OCI-M2 (cell line): ENCODE results near the gene ADAMTS4.

Experiments
- DNase-seq: peaks from one replicate; lab custom pipeline; 2025; ENCODE audit not compliant: unreplicated experiment; lab: John Stamatoyannopoulos, UW

Gene ADAMTS4

DNA sequence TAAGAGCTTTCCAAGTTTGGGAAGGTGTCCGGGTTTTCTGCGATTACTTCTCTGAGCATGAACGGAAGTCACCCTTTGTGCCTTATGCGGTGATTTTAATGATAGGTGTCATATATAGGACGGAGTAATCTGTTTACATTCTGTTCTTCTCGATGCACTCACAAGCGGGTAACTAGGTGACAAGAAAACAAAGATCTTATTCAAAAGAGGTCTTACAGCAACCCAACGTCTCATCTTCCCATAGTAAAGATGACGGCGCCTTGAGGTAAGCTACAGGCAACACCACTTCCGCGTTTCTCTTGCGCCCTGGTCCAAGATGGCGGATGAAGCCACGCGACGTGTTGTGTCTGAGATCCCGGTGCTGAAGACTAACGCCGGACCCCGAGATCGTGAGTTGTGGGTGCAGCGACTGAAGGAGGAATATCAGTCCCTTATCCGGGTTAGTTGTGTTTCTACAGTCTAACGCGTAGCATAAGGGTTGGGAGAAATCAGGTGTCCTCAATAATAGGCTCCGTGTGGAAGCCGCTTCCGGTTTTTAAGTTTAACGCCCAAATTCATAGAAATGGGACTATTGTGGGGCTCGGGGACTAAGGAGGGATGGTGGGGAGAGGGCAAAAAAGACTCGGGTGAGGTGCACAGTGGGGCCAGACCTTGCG is 45.0 kb downstream of the ADAMTS4 start, which contains the start of gene UFC1:
Gene UFC1, plus strand, starts transcription at position 297 of the 656 bp plus-strand sequence. Its CDS starts 20 bp downstream, at position 317.
- peak; percentile 45 for DNase-seq

DNA sequence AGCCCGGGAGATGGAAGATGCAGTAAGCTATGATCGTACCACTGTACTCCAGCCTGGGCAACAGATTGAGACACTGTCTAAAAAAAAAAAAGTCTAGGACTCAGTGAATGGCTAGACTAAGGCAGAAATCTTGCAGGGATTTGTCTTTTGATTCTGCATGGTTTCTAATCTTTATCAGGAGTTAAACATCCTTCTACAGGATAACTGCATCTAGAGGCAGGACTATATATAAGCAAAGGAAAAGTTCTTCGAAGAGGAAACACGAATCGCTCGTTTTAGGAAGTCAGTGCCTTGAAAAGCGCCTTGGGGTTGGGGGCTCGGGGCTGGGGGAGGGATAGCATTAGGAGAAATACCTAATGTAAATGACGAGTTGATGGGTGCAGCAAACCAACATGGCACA is 45.7 kb downstream of the ADAMTS4 start:
- DNase-seq: no peak

DNA sequence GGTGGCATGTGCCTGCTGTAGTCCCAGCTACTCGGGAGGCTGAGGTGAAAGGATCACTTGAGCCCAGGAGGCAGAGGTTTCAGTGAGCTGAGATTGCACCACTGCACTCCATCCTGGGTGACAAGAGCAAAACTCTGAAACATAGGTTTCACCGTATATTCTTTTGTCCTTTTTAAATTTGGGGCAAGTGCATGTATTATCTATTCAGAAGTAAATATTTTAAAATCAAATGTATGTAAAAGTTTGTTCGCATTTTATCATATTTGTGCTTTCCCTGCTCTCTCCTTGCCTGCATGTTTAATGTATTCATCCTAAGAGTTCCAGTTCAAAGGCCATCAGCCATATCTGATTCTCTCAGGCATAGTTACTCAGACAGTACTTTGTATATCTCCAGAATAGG is 53.0 kb downstream of the ADAMTS4 start:
- no peak for DNase-seq

DNA sequence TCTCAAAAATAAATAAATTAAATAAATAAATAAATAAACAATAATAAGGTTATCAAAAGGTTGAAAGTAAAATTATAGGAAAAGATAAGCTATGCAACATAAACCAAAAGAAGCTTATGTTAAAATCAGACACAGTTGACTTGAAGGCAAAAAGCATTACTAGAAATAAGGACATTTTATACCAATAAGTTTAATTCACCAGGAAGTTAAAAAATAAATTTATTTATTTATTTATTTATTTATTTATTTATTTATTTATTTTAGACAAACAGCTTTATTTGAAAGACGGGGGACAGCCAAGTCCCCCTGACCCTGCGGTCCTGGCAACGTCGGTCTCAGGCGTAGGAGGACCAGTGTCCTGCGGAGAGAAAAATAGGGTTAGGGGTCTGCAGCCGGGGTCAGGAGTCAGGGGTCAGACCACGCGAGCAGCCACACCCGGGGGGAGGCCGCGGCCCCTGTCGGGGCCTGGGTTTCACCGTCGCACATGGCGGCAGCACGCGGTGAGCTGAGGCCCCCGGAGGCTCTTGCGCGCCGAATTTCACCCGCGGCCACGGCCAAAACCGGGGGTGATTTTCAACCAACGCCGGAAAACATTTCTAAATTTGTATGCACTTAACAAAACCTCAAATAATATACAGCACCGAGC is 58.0 kb downstream of the ADAMTS4 start:
- no peak for DNase-seq

DNA sequence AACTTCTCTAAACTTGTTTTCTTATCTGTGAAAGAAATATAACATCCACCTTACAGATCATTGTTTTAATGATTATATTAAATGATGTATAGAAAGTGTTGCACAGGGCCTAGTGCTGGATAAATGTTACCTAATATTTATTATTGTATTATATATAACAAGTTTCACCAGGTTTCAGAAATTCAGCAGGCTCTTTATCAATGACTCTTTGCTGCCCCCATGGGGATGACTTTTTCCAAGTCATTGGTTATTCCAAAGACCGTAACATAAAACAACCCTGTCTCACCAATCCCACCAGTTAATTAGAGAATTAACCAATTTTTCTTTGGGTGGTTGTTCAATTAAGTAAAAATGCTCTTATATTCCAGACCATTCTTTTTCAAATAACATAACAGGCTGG is 59.1 kb downstream of the ADAMTS4 start:
- DNase-seq: peak; percentile 4

DNA sequence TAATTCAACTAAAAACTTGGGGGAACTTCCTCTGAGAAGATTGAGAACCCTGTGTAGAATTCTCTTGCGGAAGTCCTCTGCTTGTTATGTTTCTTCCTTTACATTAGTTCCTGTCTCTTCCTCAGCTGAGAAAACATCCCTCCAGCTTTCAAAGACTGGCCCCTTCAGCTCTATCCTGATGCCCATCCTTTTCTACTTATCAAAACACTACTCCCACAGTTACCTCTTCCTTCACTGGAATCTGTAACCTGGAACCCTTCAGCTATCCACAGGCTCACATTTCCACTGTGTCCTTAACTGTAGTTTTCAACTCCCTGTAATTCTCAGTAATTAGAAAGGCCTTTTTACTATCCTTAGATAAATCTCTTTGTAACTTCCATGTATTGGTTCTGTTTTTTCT is 60.4 kb downstream of the ADAMTS4 start:
- DNase-seq: no peak

DNA sequence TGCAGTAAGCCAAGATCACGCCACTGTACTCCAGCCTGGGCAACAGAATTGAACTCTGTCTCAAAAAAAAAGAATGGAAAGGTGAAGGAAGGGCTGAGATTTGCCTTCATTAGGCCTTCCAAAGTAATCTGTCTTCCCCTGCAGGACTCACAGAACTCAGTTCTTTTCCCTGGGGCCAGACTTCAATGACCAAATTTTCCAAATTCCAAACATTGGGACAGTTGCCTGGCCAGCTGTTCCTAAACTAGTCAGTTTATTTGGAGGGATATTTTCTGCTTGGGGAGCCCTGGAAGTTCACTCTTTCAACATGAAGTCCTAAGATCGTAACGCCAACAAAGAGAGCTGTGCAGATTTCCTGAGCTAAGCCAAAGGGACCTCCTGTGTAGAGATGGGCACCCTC is 61.0 kb downstream of the ADAMTS4 start:
- no peak for DNase-seq
